ENCODE measurements around the gene SMG1. TPM values are rescaled to one million over a fixed set of nuclear protein-coding genes. Genes with fewer than 3 reads are reported as not detected.

The SMG1 gene
- total RNA-seq, 1 experiment from 2014 or later: 105 TPM

DNA sequence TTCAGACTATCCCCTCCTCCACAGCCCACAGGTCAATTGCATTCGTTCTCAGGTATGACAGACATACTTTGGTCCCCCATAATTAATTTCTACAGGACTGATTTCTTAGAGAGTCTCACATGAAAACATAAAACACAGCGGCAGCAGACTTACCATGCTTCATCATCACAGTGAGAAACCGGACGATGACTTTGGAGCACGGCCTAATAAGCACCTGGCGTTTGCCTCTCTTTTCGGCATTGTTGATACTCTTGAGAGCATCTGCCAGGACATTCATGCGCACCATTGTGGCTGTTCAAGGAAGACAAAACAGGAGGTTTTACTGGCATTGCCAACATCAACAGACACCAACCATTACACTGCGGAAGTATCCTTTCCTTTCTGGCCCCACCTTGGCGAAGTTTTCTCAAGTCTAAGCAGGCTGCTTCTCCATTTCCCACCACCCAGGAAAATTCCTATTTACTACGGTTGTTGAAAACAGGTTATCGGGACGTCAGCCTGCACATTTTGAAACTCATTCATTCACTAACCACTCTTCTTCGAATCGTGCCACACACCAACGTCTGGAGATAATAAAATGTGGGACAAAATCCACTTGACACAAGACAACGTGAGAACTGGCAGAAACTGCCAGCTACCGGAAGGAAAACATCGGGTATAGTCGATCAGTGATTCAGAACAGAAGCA lies 137.2 kb downstream of the SMG1 start:
- intact Hi-C loops (cut with micrococcal nuclease; ENCODE audit: unreplicated experiment): no loop called here
- Histone ChIP-seq H3K4me3 (ENCODE audit: low read depth, low read length, poor library complexity, severe bottlenecking) (peak overlapping the region; percentile 88), H3K27ac (ENCODE audit: low read depth, low read length, poor library complexity, severe bottlenecking) (peak overlapping the region; percentile 94), H3K4me1 (ENCODE audit: insufficient read depth, low read length, poor library complexity, severe bottlenecking) (peaks cover 30% of the 10 kb centered on the region), H3K9me3 (ENCODE audit: low read depth, low read length, poor library complexity, severe bottlenecking) (no peaks in the 10 kb centered on the region), H3K36me3 (ENCODE audit: insufficient read depth, low read length, poor library complexity, severe bottlenecking) (peaks cover 86% of the 10 kb centered on the region), H3K27me3 (replicated peaks; ENCODE audit: insufficient read depth, low read depth, low read length, poor library complexity) (no peaks in the 10 kb centered on the region)
- CTCF ChIA-PET: no interaction called here
- POLR2A ChIA-PET (ENCODE audit: low non-redundant PET): interaction anchor here (0.6 to 1.3 kb wide), 2 partner anchors 10 to 12 kb away, joined by 3 to 7 read pairs; partner anchors contain the start of gene ARL6IP1
- BruUV-seq (replicated peaks): no TSS peak
- TF ChIP-seq, protein P1, sequence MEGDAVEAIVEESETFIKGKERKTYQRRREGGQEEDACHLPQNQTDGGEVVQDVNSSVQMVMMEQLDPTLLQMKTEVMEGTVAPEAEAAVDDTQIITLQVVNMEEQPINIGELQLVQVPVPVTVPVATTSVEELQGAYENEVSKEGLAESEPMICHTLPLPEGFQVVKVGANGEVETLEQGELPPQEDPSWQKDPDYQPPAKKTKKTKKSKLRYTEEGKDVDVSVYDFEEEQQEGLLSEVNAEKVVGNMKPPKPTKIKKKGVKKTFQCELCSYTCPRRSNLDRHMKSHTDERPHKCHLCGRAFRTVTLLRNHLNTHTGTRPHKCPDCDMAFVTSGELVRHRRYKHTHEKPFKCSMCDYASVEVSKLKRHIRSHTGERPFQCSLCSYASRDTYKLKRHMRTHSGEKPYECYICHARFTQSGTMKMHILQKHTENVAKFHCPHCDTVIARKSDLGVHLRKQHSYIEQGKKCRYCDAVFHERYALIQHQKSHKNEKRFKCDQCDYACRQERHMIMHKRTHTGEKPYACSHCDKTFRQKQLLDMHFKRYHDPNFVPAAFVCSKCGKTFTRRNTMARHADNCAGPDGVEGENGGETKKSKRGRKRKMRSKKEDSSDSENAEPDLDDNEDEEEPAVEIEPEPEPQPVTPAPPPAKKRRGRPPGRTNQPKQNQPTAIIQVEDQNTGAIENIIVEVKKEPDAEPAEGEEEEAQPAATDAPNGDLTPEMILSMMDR (conservative IDR thresholded peaks at IDR 0.05; ENCODE audit: low read depth, low read length): no peak
- TF ChIP-seq EZH2 (IDR thresholded peaks at IDR 0.05; ENCODE audit: borderline replicate concordance, low read depth, low read length, poor library complexity, severe bottlenecking): no peak
- no peak for DNase-seq (ENCODE audit: low spot score)

DNA sequence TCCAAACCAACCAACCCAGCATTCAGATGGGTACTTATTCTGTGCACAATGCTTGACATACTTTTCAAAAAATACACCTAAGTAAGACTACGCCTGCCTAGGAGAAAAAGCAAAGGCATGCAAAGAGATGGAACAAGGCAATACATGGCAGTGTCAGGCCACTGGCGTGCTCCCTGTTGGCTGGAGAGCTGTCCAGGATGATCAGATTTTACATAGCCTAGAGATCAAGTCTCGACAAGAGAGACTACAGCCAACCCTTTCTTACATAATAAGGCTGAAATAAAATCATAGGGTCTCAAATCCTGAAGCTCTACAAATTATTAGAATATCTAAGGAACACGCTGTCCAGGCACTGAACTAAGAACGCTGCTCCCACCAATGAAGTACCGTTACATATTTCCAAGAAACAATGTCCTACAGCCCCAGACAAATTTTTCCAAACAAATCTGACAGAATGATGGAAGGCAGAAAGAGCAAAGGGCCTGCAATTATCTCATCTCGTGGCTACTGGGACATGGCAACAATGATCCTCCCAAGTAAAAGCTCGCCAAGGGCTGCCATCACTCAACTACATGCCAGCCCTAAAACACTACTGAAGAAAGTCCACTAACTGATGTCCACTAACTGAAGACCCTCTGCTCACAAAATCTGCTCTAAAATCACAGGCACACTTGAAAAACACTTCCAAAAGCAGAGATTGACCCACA lies 141.1 kb downstream of the SMG1 start:
- POLR2A ChIA-PET (ENCODE audit: low non-redundant PET): no interaction called here
- Histone ChIP-seq H3K4me3 (ENCODE audit: low read depth, low read length, poor library complexity, severe bottlenecking) (no peak overlapping the region), H3K36me3 (ENCODE audit: insufficient read depth, low read length, poor library complexity, severe bottlenecking) (peaks cover 75% of the 10 kb centered on the region), H3K27ac (ENCODE audit: low read depth, low read length, poor library complexity, severe bottlenecking) (no peak overlapping the region), H3K4me1 (ENCODE audit: insufficient read depth, low read length, poor library complexity, severe bottlenecking) (peaks cover 30% of the 10 kb centered on the region), H3K27me3 (replicated peaks; ENCODE audit: insufficient read depth, low read depth, low read length, poor library complexity) (no peaks in the 10 kb centered on the region), H3K9me3 (ENCODE audit: low read depth, low read length, poor library complexity, severe bottlenecking) (no peaks in the 10 kb centered on the region)
- BruUV-seq (replicated peaks): no TSS peak
- CTCF ChIA-PET: no interaction called here
- TF ChIP-seq EZH2 (IDR thresholded peaks at IDR 0.05; ENCODE audit: borderline replicate concordance, low read depth, low read length, poor library complexity, severe bottlenecking): no peak
- TF ChIP-seq, protein P1 (conservative IDR thresholded peaks at IDR 0.05; ENCODE audit: low read depth, low read length): no peak
- intact Hi-C loops (cut with micrococcal nuclease; ENCODE audit: unreplicated experiment): no loop called here
- no peak for DNase-seq (ENCODE audit: low spot score)

DNA sequence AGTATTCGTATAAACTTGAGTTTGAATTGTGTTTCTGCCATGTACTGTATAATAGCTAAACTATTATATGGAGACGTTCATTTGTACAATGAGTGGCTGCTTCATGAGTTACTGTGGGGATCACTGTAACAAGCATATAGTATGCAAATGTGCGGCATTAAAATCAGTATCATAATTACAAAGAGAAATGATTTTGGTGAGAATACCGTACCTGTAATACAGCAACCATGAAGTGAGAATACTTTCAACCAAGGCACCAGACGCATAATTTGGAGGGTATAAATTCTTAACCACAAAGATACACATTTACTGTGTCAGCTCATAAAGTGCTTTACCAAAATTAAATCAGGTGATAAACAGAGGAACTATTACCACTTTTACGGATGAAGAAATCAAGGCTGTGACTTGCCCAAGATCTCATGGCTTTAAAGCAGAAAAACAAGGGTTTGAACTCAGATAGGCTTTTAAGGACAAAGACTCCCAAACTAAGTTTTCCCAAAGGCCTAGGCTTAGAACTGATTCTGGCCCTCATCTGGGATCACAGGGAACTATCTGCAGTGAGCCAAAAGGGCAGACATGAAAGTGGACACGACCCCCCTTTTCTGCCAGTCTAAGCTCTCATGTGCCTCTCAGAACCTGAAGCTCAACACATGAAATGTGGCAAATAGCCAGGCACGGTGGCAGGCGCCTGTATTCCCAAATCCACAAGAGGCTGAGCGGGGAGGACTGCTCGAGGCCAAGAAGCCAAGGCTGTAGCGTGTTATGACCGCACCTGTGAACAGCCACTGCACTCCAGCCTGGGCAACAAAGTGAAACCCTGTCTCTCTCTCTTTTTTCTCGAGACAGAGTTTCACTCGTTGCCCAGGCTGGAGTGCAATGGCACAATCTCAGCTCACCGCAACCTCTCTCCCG lies 142.5 kb downstream of the SMG1 start:
- BruUV-seq (replicated peaks): no TSS peak
- Histone ChIP-seq H3K27ac (ENCODE audit: low read depth, low read length, poor library complexity, severe bottlenecking) (no peak overlapping the region), H3K36me3 (ENCODE audit: insufficient read depth, low read length, poor library complexity, severe bottlenecking) (peaks cover 66% of the 10 kb centered on the region), H3K9me3 (ENCODE audit: low read depth, low read length, poor library complexity, severe bottlenecking) (no peaks in the 10 kb centered on the region), H3K27me3 (replicated peaks; ENCODE audit: insufficient read depth, low read depth, low read length, poor library complexity) (no peaks in the 10 kb centered on the region), H3K4me3 (ENCODE audit: low read depth, low read length, poor library complexity, severe bottlenecking) (no peak overlapping the region), H3K4me1 (ENCODE audit: insufficient read depth, low read length, poor library complexity, severe bottlenecking) (peaks cover 30% of the 10 kb centered on the region)
- TF ChIP-seq, protein P1 (conservative IDR thresholded peaks at IDR 0.05; ENCODE audit: low read depth, low read length): no peak
- no peak for TF ChIP-seq EZH2 (IDR thresholded peaks at IDR 0.05; ENCODE audit: borderline replicate concordance, low read depth, low read length, poor library complexity, severe bottlenecking)
- POLR2A ChIA-PET (ENCODE audit: low non-redundant PET): no interaction called here
- CTCF ChIA-PET: no interaction called here
- DNase-seq (ENCODE audit: low spot score): no peak
- intact Hi-C loops (cut with micrococcal nuclease; ENCODE audit: unreplicated experiment): no loop called here
